GM23338 (cell line): ENCODE measurements around the gene EHD3. TPM values are rescaled to one million over a fixed set of nuclear protein-coding genes. Genes with fewer than 3 reads are reported as not detected.

Source experiments
- ATAC-seq: fragments of 200-7000 bp; cut with Tn5 transposase; 3 replicates; pipeline ENCODE4 v1.9.1; 2020
- DNase-seq: peaks from one replicate; pipeline ENCODE4 v3.0.0-alpha.2; 2015; ENCODE audit warnings: low spot score
- H2AFZ ChIP-seq: fragments of 200-600 bp; sonication (generic); 2 replicates; pipeline ENCODE4 v1.8.0; 2016; ENCODE audit warnings: antibody characterized with exemption, mild to moderate bottlenecking, moderate library complexity
- H3F3A ChIP-seq: fragments of 200-600 bp; sonication (generic); replicated peaks from 2 replicates; pipeline ENCODE4 v1.8.0; 2017; ENCODE audit warnings: antibody characterized with exemption, mixed run types, low read depth
- H3K27ac ChIP-seq: fragments of 200-600 bp; sonication (generic); 2 replicates; pipeline ENCODE4 v1.6.1; 2016; ENCODE audit warnings: low read depth
- H3K27me3 ChIP-seq: fragments of 200-600 bp; sonication (generic); 2 replicates; pipeline ENCODE4 v1.8.0; 2016; ENCODE audit warnings: mild to moderate bottlenecking, mixed run types, moderate library complexity; ENCODE audit not compliant: insufficient read depth
- H3K36me3 ChIP-seq: fragments of 200-600 bp; sonication (generic); 2 replicates; pipeline ENCODE4 v1.8.0; 2016; ENCODE audit warnings: mild to moderate bottlenecking; ENCODE audit not compliant: insufficient read depth
- H3K4me1 ChIP-seq: fragments of 200-600 bp; sonication (generic); 2 replicates; pipeline ENCODE4 v1.8.0; 2016; ENCODE audit warnings: mild to moderate bottlenecking, moderate library complexity; ENCODE audit not compliant: insufficient read depth
- H3K4me2 ChIP-seq: fragments of 200-600 bp; sonication (generic); 2 replicates; pipeline ENCODE4 v1.7.1; 2017; ENCODE audit warnings: mixed run types
- H3K4me3 ChIP-seq: fragments of 200-600 bp; sonication (generic); 2 replicates; pipeline ENCODE4 v1.6.1; 2016; ENCODE audit warnings: mixed run types
- H3K79me2 ChIP-seq: fragments of 200-600 bp; sonication (generic); replicated peaks from 2 replicates; pipeline ENCODE4 v1.8.0; 2017; ENCODE audit warnings: mild to moderate bottlenecking; ENCODE audit not compliant: insufficient read depth
- H3K9me2 ChIP-seq: fragments of 200-600 bp; sonication (generic); 2 replicates; pipeline ENCODE4 v1.8.0; 2017; ENCODE audit not compliant: insufficient read depth
- H4K20me1 ChIP-seq: fragments of 200-600 bp; sonication (generic); replicated peaks from 2 replicates; pipeline ENCODE4 v1.8.0; 2017; ENCODE audit warnings: mild to moderate bottlenecking; ENCODE audit not compliant: insufficient read depth
- H3K27ac Mint-ChIP-seq: 2 replicates; pipeline ENCODE4 v1.8.0; 2020; ENCODE audit warnings: inconsistent platforms, mild to moderate bottlenecking, moderate library complexity, mixed read lengths
- H3K27me3 Mint-ChIP-seq: 3 replicates; pipeline ENCODE4 v1.8.0; 2022; ENCODE audit warnings: low read depth, mild to moderate bottlenecking, moderate library complexity, mixed read lengths, inconsistent platforms; ENCODE audit not compliant: insufficient read depth, poor library complexity
- H3K36me3 Mint-ChIP-seq: 3 replicates; pipeline ENCODE4 v1.8.0; 2021; ENCODE audit warnings: low read depth, mild to moderate bottlenecking, inconsistent platforms, moderate library complexity, mixed read lengths
- H3K4me1 Mint-ChIP-seq: 3 replicates; pipeline ENCODE4 v1.8.0; 2020; ENCODE audit warnings: mild to moderate bottlenecking, inconsistent platforms, mixed read lengths
- H3K4me3 Mint-ChIP-seq: 3 replicates; pipeline ENCODE4 v1.8.0; 2021; ENCODE audit warnings: moderate library complexity, mild to moderate bottlenecking, inconsistent platforms, mixed read lengths
- H3K9me3 Mint-ChIP-seq: 3 replicates; pipeline ENCODE4 v1.8.0; 2020; ENCODE audit warnings: moderate library complexity, mild to moderate bottlenecking, inconsistent platforms, mixed read lengths
- CREB1 ChIP-seq: fragments of 250-450 bp; sonication (Bioruptor Pico); IDR thresholded peaks from 2 replicates; pipeline ENCODE4 v1.5.0; 2020; ENCODE audit warnings: low read depth, mild to moderate bottlenecking, moderate library complexity
- JUNB ChIP-seq: IDR thresholded peaks from one replicate; pipeline ENCODE4 v1.6.1; 2016; ENCODE audit warnings: antibody characterized with exemption; ENCODE audit not compliant: unreplicated experiment
- STAT1 ChIP-seq: IDR thresholded peaks from one replicate; pipeline ENCODE4 v1.6.1; 2016; ENCODE audit warnings: antibody characterized with exemption; ENCODE audit not compliant: unreplicated experiment
- ZNF331 ChIP-seq: fragments of 250-450 bp; sonication (Bioruptor Pico); IDR thresholded peaks from 2 replicates; pipeline ENCODE4 v1.5.0; 2020; ENCODE audit warnings: low read depth, mild to moderate bottlenecking, moderate library complexity
- polyA plus RNA-seq: library from polyadenylated mRNA; unstranded; fragments of >200 nt; fragmentation: Nextera tagmentation; extraction: Ambion mirVana; gene quantifications from 2 replicates; pipeline ENCODE4 v1.2.1, GENCODE V29; 2016
- total RNA-seq: library from RNA; depleted of rRNA; stranded (reverse); fragments of >200 nt; shearing (Covaris generic); gene quantifications from 2 replicates; pipeline ENCODE4 v1.2.3, GENCODE V29; 2014
- TF ChIP-seq, protein P1 (sequence below): fragments of 250-450 bp; sonication (Bioruptor Pico); IDR thresholded peaks from 2 replicates; pipeline ENCODE4 v1.5.0; 2020; ENCODE audit warnings: mild to moderate bottlenecking, moderate library complexity
- TF ChIP-seq, protein P2 (sequence below): IDR thresholded peaks from one replicate; pipeline ENCODE4 v1.6.1; 2018; ENCODE audit warnings: antibody characterized with exemption; ENCODE audit not compliant: unreplicated experiment

The EHD3 gene
- total and polyA plus RNA-seq, 2 experiments from 2014 or later: 3.3 to 12.6 TPM

DNA sequence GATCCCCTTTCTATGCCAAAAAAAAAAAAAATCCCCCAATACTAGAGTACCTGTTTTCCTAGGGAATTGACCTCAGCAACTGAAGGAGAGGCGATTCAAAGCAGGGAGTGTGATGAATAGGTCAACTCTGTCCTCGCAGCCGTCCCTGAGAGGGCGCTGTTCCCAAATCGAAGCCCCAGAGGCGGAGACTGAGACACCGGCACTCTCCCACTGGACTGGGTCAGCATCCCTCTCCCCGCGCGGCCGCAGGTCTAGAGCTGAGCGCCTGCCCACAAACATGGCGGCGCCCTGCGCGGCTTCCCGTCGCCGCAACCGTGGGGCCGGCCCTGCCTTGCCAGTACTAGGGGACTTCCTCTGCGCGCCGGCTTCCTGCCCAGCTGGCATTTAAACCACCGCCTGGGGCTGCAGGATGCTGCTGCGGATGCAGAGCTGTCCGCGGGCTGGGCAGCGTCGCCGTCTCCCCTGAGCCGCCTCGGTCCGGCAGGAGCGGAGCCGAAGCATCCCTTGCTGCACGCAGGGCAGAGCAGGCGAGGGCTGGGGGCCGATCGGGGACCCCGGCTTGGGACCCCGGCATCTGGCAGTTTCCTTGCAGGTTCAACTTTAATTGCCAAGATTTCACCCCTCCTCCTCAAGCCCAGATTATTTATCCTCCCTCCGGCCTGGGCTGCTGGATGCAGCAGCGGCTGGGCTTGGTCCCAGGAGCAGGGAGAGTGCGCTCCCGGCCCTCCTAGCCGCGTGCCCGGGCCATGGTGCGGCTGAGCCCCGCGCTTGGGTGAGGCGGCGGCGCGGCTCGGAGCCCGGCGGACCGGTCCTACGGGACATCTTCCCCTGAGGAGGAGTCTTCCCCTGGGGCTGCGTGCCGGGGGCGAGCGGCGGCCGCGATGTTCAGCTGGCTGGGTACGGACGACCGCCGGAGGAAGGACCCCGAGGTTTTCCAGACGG, at the start of gene EHD3 (continued):
- TF ChIP-seq, protein P1, sequence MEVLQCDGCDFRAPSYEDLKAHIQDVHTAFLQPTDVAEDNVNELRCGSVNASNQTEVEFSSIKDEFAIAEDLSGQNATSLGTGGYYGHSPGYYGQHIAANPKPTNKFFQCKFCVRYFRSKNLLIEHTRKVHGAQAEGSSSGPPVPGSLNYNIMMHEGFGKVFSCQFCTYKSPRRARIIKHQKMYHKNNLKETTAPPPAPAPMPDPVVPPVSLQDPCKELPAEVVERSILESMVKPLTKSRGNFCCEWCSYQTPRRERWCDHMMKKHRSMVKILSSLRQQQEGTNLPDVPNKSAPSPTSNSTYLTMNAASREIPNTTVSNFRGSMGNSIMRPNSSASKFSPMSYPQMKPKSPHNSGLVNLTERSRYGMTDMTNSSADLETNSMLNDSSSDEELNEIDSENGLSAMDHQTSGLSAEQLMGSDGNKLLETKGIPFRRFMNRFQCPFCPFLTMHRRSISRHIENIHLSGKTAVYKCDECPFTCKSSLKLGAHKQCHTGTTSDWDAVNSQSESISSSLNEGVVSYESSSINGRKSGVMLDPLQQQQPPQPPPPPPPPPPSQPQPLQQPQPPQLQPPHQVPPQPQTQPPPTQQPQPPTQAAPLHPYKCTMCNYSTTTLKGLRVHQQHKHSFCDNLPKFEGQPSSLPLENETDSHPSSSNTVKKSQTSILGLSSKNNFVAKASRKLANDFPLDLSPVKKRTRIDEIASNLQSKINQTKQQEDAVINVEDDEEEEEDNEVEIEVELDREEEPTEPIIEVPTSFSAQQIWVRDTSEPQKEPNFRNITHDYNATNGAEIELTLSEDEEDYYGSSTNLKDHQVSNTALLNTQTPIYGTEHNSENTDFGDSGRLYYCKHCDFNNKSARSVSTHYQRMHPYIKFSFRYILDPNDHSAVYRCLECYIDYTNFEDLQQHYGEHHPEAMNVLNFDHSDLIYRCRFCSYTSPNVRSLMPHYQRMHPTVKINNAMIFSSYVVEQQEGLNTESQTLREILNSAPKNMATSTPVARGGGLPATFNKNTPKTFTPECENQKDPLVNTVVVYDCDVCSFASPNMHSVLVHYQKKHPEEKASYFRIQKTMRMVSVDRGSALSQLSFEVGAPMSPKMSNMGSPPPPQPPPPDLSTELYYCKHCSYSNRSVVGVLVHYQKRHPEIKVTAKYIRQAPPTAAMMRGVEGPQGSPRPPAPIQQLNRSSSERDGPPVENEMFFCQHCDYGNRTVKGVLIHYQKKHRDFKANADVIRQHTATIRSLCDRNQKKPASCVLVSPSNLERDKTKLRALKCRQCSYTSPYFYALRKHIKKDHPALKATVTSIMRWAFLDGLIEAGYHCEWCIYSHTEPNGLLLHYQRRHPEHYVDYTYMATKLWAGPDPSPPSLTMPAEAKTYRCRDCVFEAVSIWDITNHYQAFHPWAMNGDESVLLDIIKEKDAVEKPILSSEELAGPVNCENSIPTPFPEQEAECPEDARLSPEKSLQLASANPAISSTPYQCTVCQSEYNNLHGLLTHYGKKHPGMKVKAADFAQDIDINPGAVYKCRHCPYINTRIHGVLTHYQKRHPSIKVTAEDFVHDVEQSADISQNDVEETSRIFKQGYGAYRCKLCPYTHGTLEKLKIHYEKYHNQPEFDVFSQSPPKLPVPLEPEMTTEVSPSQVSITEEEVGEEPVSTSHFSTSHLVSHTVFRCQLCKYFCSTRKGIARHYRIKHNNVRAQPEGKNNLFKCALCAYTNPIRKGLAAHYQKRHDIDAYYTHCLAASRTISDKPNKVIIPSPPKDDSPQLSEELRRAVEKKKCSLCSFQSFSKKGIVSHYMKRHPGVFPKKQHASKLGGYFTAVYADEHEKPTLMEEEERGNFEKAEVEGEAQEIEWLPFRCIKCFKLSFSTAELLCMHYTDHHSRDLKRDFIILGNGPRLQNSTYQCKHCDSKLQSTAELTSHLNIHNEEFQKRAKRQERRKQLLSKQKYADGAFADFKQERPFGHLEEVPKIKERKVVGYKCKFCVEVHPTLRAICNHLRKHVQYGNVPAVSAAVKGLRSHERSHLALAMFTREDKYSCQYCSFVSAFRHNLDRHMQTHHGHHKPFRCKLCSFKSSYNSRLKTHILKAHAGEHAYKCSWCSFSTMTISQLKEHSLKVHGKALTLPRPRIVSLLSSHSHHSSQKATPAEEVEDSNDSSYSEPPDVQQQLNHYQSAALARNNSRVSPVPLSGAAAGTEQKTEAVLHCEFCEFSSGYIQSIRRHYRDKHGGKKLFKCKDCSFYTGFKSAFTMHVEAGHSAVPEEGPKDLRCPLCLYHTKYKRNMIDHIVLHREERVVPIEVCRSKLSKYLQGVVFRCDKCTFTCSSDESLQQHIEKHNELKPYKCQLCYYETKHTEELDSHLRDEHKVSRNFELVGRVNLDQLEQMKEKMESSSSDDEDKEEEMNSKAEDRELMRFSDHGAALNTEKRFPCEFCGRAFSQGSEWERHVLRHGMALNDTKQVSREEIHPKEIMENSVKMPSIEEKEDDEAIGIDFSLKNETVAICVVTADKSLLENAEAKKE (CRISPR knock-in tag): no peak

DNA sequence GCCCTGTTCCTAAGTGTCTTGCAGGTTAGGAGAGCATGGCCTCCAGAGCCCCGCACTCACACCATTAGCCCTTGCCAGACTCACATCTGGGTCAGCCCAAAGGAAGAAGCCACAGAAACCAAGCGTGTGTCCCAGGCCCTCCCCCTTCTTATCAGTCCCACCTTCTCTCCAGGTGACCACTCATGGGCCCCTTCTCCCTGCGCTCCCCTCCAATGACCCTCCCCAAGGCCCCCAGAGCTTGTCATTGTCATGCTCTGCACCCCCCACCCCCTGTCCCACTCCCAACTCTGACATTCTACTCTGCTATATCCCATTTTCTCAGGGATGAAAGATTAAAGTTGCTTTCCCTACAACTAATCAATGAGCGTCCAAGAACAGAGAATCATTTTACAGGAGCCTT, 46.8 kb upstream of the EHD3 start:
- no peak overlapping the region for H3K27ac Mint-ChIP-seq
- H3K4me1 Mint-ChIP-seq: peaks cover 3% of the 10 kb centered on the region; the same call in 2 of the 3 replicates
- TF ChIP-seq, protein P2, sequence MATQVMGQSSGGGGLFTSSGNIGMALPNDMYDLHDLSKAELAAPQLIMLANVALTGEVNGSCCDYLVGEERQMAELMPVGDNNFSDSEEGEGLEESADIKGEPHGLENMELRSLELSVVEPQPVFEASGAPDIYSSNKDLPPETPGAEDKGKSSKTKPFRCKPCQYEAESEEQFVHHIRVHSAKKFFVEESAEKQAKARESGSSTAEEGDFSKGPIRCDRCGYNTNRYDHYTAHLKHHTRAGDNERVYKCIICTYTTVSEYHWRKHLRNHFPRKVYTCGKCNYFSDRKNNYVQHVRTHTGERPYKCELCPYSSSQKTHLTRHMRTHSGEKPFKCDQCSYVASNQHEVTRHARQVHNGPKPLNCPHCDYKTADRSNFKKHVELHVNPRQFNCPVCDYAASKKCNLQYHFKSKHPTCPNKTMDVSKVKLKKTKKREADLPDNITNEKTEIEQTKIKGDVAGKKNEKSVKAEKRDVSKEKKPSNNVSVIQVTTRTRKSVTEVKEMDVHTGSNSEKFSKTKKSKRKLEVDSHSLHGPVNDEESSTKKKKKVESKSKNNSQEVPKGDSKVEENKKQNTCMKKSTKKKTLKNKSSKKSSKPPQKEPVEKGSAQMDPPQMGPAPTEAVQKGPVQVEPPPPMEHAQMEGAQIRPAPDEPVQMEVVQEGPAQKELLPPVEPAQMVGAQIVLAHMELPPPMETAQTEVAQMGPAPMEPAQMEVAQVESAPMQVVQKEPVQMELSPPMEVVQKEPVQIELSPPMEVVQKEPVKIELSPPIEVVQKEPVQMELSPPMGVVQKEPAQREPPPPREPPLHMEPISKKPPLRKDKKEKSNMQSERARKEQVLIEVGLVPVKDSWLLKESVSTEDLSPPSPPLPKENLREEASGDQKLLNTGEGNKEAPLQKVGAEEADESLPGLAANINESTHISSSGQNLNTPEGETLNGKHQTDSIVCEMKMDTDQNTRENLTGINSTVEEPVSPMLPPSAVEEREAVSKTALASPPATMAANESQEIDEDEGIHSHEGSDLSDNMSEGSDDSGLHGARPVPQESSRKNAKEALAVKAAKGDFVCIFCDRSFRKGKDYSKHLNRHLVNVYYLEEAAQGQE: no peak
- no peak for TF ChIP-seq ZNF331 (CRISPR knock-in tag)
- no peak for TF ChIP-seq JUNB
- TF ChIP-seq STAT1: no peak
- TF ChIP-seq CREB1 (CRISPR knock-in tag): no peak

More for the DNA sequence above, 46.8 kb upstream of the EHD3 start:
- H3K27me3 Mint-ChIP-seq: peaks cover 6% of the 10 kb centered on the region
- peaks cover 3% of the 10 kb centered on the region; the same call in 1 of the 3 replicates for H3K9me3 Mint-ChIP-seq
- Histone ChIP-seq H3K79me2 (no peaks in the 10 kb centered on the region), H3K9me2 (no peaks in the 10 kb centered on the region; the same call in 1 of the 2 replicates), H3F3A (no peaks in the 10 kb centered on the region), H3K27me3 (no peaks in the 10 kb centered on the region), H3K36me3 (no peaks in the 10 kb centered on the region), H3K4me3 (no peak overlapping the region), H3K4me2 (no peak overlapping the region), H3K27ac (no peak overlapping the region), H4K20me1 (no peaks in the 10 kb centered on the region), H2AFZ (no peak overlapping the region), H3K4me1 (no peaks in the 10 kb centered on the region)
- no peak for ATAC-seq
- no peak overlapping the region for H3K4me3 Mint-ChIP-seq
- DNase-seq: no peak
- H3K36me3 Mint-ChIP-seq: no peaks in the 10 kb centered on the region
